ENCODE data around the gene OSBPL9.

OSBPL9 gene

DNA sequence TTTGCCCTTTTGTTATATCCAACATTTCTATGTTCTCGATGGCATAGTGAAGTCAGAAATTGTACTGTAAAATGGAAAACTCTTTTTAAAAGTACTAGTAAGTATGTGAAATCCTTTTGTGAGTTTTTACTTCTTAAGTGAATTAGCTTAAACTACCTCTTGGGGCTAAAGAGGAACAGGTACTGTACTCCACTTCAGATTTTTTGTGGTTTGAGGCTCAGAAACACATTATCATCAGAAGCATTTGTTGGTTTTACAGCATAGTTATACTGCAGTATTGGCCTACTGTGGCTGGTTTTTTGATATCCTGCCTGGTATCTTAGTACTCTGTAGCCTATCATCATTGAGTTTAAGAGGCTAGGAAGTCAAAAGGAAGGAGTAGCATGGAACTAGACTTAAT lies 144.5 kb downstream of the OSBPL9 start:
- H3K4me2 ChIP-seq (ENCODE audit: low read depth, low read length) = no peak overlapping the region
- TF ChIP-seq EZH2phosphoT487 (IDR thresholded peaks at IDR 0.05; ENCODE audit: low read length) (no peak), EZH2 (optimal IDR thresholded peaks at IDR 0.05; ENCODE audit: low read depth, low read length) (no peak)
- H3K9me2 ChIP-seq (replicated peaks; ENCODE audit: insufficient read depth, low read length) = no peaks in the 10 kb centered on the region
- no peak overlapping the region for H2AFZ ChIP-seq (ENCODE audit: low read length)
- H3K27ac ChIP-seq (ENCODE audit: low read length) = no peak overlapping the region
- H3F3A ChIP-seq (ENCODE audit: insufficient read depth, low read length) = peaks cover 5% of the 10 kb centered on the region; the same call in 1 of the 2 replicates
- no peaks in the 10 kb centered on the region for H3K9me3 ChIP-seq (replicated peaks; ENCODE audit: insufficient read depth, low read length)
- no peaks in the 10 kb centered on the region for H4K20me1 ChIP-seq (ENCODE audit: insufficient read depth, low read length)
- no peaks in the 10 kb centered on the region for H3K27me3 ChIP-seq (replicated peaks; ENCODE audit: insufficient read depth, low read length)
- H3K4me3 ChIP-seq (ENCODE audit: low read length) = no peak overlapping the region
- no peak overlapping the region for H3K9ac ChIP-seq (ENCODE audit: low read length)
- H3K36me3 ChIP-seq (replicated peaks; ENCODE audit: insufficient read depth, low read length) = peaks cover under 1% of the 10 kb centered on the region; the same call in 1 of the 2 replicates
- H3K4me1 ChIP-seq (ENCODE audit: low read length) = no peaks in the 10 kb centered on the region; the same call in none of the 2 replicates
- H3K79me2 ChIP-seq (ENCODE audit: low read length) = no peaks in the 10 kb centered on the region
- no peak for DNase-seq

GRCh38 chr1:51768971-51769588 lies 152.2 kb downstream of the OSBPL9 start:
- peaks cover 7% of the 10 kb centered on the region for H3K4me1 ChIP-seq (ENCODE audit: low read length)
- H3K4me2 ChIP-seq (ENCODE audit: low read depth, low read length) = peak overlapping the region; percentile 8; the same call in 1 of the 2 replicates
- no peaks in the 10 kb centered on the region for H3K27me3 ChIP-seq (replicated peaks; ENCODE audit: insufficient read depth, low read length)
- H3K4me3 ChIP-seq (ENCODE audit: low read length) = no peak overlapping the region
- peaks cover 9% of the 10 kb centered on the region for H3F3A ChIP-seq (ENCODE audit: insufficient read depth, low read length)
- H2AFZ ChIP-seq (ENCODE audit: low read length) = no peak overlapping the region
- H3K9ac ChIP-seq (ENCODE audit: low read length) = no peak overlapping the region
- peak; percentile 72 for DNase-seq
- no peaks in the 10 kb centered on the region for H3K9me2 ChIP-seq (replicated peaks; ENCODE audit: insufficient read depth, low read length)
- TF ChIP-seq EZH2phosphoT487 (IDR thresholded peaks at IDR 0.05; ENCODE audit: low read length) = no peak
- TF ChIP-seq, protein P1, sequence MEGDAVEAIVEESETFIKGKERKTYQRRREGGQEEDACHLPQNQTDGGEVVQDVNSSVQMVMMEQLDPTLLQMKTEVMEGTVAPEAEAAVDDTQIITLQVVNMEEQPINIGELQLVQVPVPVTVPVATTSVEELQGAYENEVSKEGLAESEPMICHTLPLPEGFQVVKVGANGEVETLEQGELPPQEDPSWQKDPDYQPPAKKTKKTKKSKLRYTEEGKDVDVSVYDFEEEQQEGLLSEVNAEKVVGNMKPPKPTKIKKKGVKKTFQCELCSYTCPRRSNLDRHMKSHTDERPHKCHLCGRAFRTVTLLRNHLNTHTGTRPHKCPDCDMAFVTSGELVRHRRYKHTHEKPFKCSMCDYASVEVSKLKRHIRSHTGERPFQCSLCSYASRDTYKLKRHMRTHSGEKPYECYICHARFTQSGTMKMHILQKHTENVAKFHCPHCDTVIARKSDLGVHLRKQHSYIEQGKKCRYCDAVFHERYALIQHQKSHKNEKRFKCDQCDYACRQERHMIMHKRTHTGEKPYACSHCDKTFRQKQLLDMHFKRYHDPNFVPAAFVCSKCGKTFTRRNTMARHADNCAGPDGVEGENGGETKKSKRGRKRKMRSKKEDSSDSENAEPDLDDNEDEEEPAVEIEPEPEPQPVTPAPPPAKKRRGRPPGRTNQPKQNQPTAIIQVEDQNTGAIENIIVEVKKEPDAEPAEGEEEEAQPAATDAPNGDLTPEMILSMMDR (IDR thresholded peaks at IDR 0.05; ENCODE audit: low read length) = peak; percentile 84
- peaks cover 39% of the 10 kb centered on the region for H3K79me2 ChIP-seq (ENCODE audit: low read length)
- no peaks in the 10 kb centered on the region for H4K20me1 ChIP-seq (ENCODE audit: insufficient read depth, low read length)
- H3K9me3 ChIP-seq (replicated peaks; ENCODE audit: insufficient read depth, low read length) = no peaks in the 10 kb centered on the region
- H3K36me3 ChIP-seq (replicated peaks; ENCODE audit: insufficient read depth, low read length) = peaks cover 14% of the 10 kb centered on the region; the same call in 1 of the 2 replicates
- peak overlapping the region; percentile 44; the same call in 1 of the 2 replicates for H3K27ac ChIP-seq (ENCODE audit: low read length)

GRCh38 chr1:51776408-51776807 lies 159.5 kb downstream of the OSBPL9 start:
- Histone ChIP-seq H3K36me3 (replicated peaks; ENCODE audit: insufficient read depth, low read length) (peaks cover 18% of the 10 kb centered on the region; the same call in 1 of the 2 replicates), H3K4me1 (ENCODE audit: low read length) (peaks cover 24% of the 10 kb centered on the region), H3K4me2 (ENCODE audit: low read depth, low read length) (peak overlapping the region; percentile 87), H3K27ac (ENCODE audit: low read length) (peak overlapping the region; percentile 94), H3K79me2 (ENCODE audit: low read length) (peaks cover 49% of the 10 kb centered on the region), H4K20me1 (ENCODE audit: insufficient read depth, low read length) (no peaks in the 10 kb centered on the region), H3K9me2 (replicated peaks; ENCODE audit: insufficient read depth, low read length) (no peaks in the 10 kb centered on the region), H2AFZ (ENCODE audit: low read length) (no peak overlapping the region), H3F3A (ENCODE audit: insufficient read depth, low read length) (peaks cover 18% of the 10 kb centered on the region), H3K9ac (ENCODE audit: low read length) (peak overlapping the region; percentile 44; the same call in 1 of the 2 replicates), H3K27me3 (replicated peaks; ENCODE audit: insufficient read depth, low read length) (no peaks in the 10 kb centered on the region), H3K9me3 (replicated peaks; ENCODE audit: insufficient read depth, low read length) (no peaks in the 10 kb centered on the region), H3K4me3 (ENCODE audit: low read length) (peak overlapping the region; percentile 42)
- DNase-seq = peak; percentile 73
- TF ChIP-seq EZH2phosphoT487 (IDR thresholded peaks at IDR 0.05; ENCODE audit: low read length) (no peak), EZH2 (optimal IDR thresholded peaks at IDR 0.05; ENCODE audit: low read depth, low read length) (no peak)
- TF ChIP-seq, protein P1 (IDR thresholded peaks at IDR 0.05; ENCODE audit: low read length) = no peak; the same call in 1 of the 2 replicates

- no peaks in the 10 kb centered on the region for H3K27me3 ChIP-seq (replicated peaks; ENCODE audit: insufficient read depth, low read length)
- H3K4me2 ChIP-seq (ENCODE audit: low read depth, low read length) = no peak overlapping the region
- no peaks in the 10 kb centered on the region for H4K20me1 ChIP-seq (ENCODE audit: insufficient read depth, low read length)
- H3K27ac ChIP-seq (ENCODE audit: low read length) = no peak overlapping the region
- peaks cover 19% of the 10 kb centered on the region for H3K79me2 ChIP-seq (ENCODE audit: low read length)
- peaks cover 5% of the 10 kb centered on the region; the same call in 1 of the 2 replicates for H3K36me3 ChIP-seq (replicated peaks; ENCODE audit: insufficient read depth, low read length)
- no peak overlapping the region for H3K9ac ChIP-seq (ENCODE audit: low read length)
- H3F3A ChIP-seq (ENCODE audit: insufficient read depth, low read length) = peaks cover 17% of the 10 kb centered on the region
- H3K4me1 ChIP-seq (ENCODE audit: low read length) = peaks cover 15% of the 10 kb centered on the region
- TF ChIP-seq EZH2 (optimal IDR thresholded peaks at IDR 0.05; ENCODE audit: low read depth, low read length) (no peak), EZH2phosphoT487 (IDR thresholded peaks at IDR 0.05; ENCODE audit: low read length) (no peak)
- TF ChIP-seq, protein P1 (IDR thresholded peaks at IDR 0.05; ENCODE audit: low read length) = no peak
- H3K9me2 ChIP-seq (replicated peaks; ENCODE audit: insufficient read depth, low read length) = no peaks in the 10 kb centered on the region
- H3K9me3 ChIP-seq (replicated peaks; ENCODE audit: insufficient read depth, low read length) = no peaks in the 10 kb centered on the region
- no peak for DNase-seq
- no peak overlapping the region for H2AFZ ChIP-seq (ENCODE audit: low read length)
- H3K4me3 ChIP-seq (ENCODE audit: low read length) = no peak overlapping the region
Measured at GRCh38 chr1:51780927-51781326, 164.0 kb downstream of the OSBPL9 start.

Data from MM.1S (cell line).